GM19193 (cell line): ENCODE measurements around the gene ACTRT1.

Experiments used
- POLR2A ChIP-seq: IDR thresholded peaks from 4 replicates; pipeline ENCODE4 v1.6.1; 2011; ENCODE audit not compliant: insufficient read depth, insufficient read length; ENCODE audit errors: extremely low read depth

ACTRT1 gene

DNA sequence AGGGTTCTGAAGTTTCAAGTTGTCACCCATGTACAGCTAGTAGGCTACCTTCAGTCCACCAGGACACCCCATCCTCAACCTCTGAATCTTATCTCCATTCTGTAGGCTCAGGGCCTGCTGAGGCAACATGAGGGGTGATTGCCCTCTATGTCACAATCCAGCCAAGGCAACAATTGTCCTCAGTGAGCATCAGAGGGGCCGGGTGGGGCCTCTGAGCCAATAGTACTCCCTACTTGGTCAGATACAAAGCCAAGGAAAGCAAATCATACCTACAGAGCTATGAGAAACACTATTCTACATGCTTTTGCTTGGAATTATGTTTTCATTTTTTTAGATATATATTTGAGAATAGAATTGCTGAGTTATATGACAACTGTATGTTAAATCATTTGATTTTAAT is at the start of gene ACTRT1:
ACTRT1 (minus strand) TSS at position 101 of the 400 bp plus-strand sequence. CDS start 197 bp downstream, outside the sequence.
- no peak for TF ChIP-seq POLR2A

DNA sequence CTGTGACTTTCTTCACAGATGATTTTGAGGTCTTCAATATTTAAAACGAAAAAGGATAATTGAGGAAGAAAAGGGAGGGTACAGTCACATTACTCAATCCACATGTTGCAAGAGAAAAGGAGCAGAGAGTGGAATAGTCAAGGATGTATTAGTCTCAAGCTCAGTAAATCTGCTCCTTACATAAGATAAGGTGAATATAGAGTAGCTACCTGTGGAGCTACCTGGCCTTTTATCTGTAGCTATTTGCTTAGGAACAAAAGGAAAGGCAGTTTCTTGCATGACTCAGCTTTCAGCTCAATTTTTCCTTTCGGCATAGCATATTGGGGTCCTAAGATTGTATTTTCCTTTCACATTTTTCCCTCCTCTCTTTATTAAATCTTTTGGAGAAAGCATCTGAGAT is 26.3 kb upstream of the ACTRT1 start:
- no peak for TF ChIP-seq POLR2A

GRCh38 chrX:128057421-128057820 is 5.2 kb upstream of the ACTRT1 start:
- TF ChIP-seq POLR2A: no peak

DNA sequence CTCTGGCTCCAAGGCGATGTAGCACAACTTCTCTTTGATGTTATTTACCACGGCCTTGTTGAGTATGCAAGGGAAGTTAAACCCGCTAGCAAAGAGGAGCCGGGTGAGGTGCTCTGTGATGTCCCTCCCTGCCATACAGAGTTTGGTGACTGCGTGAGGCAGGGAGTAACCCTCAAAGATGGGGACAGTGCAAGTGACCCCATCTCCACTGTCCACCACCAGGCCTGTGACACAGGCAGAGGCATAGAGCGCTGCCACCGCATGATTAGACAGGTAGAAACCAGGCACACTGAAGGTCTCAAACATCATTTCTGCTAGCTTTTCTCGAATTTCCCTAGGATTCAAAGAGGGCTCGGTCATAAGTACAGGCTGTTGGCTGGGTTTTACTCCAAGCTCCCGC is 677 bp downstream of the ACTRT1 start:
- TF ChIP-seq POLR2A: no peak

- TF ChIP-seq POLR2A: no peak
These were observed 16.9 kb downstream of the ACTRT1 start for GRCh38 chrX:128035318-128035717.

- no peak for TF ChIP-seq POLR2A
These were observed 30.6 kb downstream of the ACTRT1 start for GRCh38 chrX:128021566-128021965.

- no peak for TF ChIP-seq POLR2A
These were observed 31.5 kb downstream of the ACTRT1 start for GRCh38 chrX:128020701-128021100.

DNA sequence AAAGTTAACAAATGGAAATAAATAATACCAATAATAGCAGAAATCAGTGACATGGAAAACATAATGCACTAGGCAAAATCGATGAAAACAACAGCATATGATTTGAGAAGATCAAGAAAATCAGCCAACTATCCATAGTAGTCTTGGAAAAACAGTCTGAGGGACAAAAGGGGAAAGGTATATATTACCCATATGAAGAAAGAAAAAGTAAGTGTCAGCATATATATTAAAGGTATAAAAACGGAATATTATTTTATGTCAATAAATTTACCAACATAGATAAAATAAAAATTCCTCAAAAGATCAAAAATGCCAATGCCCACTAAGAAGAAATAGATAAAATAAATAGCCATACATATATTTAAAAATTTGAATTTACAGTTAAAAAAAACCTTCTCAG is 33.0 kb downstream of the ACTRT1 start:
- TF ChIP-seq POLR2A: no peak

GRCh38 chrX:128012015-128012414 is 40.2 kb downstream of the ACTRT1 start:
- TF ChIP-seq POLR2A: no peak

DNA sequence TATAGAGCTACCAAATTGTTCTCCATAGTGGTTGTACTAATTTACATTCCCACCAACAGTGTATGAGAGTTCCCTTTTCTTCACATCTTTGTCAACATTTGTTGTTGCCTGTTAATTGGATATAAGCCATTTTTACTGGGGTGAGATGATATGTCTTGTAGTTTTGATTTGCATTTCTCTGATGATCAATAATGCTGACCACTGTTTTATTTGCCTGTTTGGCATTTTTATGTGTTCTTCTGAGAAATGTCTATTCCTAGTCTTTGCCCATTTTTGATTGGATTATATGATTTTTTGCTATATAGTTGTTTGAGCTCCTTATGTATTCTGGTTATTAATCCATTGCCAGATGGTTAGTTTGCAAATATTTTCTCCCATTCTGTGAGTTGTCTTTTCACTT is 44.3 kb downstream of the ACTRT1 start:
- TF ChIP-seq POLR2A: no peak
